ENCODE data around the gene SCN4A.

The SCN4A gene

DNA sequence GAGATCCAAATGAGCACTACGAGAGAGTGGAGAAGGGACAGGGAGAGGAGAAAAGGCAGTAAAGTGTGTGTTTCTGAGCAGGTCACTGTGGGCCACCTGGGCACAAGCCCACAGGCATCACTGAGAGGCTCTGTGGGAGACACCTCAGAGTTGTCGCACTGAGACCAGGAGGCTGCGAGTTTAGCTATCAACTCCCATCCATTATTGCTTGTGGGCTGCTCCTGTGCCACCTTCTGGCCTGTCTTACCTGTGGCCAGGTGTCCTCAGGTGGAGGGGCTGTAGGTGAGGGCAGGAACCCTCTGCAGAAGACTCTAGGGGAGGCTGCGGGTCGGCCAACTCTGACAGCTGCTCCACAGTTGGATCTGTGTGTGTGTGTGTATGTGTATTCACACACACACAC is 22.9 kb upstream of the SCN4A start:
- DNase-seq (ENCODE audit: low read depth): no peak
- H3K4me3 ChIP-seq (ENCODE audit: low read length): no peak overlapping the region
- TF ChIP-seq, protein P1, sequence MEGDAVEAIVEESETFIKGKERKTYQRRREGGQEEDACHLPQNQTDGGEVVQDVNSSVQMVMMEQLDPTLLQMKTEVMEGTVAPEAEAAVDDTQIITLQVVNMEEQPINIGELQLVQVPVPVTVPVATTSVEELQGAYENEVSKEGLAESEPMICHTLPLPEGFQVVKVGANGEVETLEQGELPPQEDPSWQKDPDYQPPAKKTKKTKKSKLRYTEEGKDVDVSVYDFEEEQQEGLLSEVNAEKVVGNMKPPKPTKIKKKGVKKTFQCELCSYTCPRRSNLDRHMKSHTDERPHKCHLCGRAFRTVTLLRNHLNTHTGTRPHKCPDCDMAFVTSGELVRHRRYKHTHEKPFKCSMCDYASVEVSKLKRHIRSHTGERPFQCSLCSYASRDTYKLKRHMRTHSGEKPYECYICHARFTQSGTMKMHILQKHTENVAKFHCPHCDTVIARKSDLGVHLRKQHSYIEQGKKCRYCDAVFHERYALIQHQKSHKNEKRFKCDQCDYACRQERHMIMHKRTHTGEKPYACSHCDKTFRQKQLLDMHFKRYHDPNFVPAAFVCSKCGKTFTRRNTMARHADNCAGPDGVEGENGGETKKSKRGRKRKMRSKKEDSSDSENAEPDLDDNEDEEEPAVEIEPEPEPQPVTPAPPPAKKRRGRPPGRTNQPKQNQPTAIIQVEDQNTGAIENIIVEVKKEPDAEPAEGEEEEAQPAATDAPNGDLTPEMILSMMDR (conservative IDR thresholded peaks at IDR 0.05; ENCODE audit: low read depth, low read length): no peak

DNA sequence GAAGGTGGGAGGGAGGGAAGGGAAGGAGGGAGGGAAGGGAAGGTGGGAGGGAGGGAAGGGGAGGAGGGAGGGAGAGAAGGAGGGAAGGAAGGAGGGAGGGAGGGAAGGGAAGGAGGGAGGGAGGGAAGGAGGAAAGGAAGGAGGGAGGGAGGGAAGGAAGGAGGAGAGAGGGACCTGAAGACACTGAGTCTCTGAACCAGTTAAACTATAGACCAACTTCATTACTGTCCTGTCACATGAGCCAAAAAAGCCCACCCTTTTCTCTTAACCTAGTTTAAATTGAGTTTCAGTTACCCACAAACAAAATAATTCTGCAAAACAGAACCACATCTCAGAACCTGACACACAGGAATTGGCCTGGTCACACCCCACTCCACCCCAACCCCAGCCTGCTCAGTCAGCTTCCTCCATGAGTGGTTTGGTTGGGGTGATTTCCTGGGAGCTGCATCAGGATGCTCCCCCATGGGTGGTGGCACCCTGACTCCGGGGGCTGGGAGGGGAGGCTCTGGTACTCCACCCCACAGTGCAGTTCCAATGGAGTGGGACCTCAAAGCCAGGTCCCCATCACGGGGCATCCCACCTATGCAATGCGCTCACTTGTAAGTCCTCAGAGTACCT is 20.8 kb upstream of the SCN4A start:
- no peak overlapping the region for H3K4me3 ChIP-seq (ENCODE audit: low read length)
- no peak for DNase-seq (ENCODE audit: low read depth)
- TF ChIP-seq, protein P1 (conservative IDR thresholded peaks at IDR 0.05; ENCODE audit: low read depth, low read length): no peak

DNA sequence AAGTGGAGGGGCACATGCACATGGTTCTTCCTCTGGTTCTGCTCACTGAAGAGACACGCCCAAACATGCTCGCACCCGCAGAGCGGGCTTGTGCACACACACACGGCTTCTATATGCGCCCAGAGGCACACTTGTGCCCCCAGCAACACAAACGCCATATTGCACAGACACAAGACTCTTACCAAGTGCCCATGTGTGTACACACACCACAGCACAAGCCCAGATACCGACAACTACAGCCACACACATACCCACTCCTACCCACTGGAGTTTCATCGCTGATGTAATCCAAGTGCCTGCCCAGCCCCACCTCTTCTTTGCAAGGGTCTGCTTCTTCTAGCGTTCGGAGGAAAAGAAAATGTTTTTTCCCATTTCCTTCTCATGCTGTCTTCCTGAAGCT is 18.9 kb upstream of the SCN4A start:
- TF ChIP-seq, protein P1 (conservative IDR thresholded peaks at IDR 0.05; ENCODE audit: low read depth, low read length): no peak
- DNase-seq (ENCODE audit: low read depth): no peak
- no peak overlapping the region for H3K4me3 ChIP-seq (ENCODE audit: low read length)

DNA sequence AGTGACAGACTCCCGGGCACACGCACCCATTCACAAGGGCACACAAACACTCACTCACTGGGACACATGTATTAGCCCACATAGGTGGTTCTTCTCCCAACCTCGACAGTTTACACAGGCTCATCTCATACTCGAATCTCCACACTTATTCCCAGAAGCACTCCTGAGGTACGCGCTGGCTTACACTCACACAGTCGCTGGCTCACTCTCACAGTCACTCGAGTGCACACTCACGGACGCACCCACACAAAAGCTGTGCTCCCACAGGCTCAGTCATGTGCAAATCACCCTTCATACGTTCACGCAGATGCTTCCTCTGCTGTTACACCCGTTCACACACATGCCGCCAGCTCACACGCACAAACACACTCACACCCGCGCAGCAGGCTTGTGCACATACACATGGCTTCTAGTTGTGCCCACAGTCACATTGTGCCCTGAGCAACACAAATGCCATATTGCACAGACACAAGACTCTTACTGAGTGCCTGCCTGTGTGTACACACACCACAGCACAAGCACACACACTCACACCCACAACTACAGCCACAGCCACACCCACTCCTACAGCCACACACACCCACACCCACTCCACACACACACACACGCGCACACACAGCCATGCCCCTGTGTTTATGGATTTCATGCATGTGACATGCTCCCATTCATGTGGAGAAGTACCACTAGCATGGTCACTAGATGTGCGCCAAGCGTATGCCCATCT is 17.1 kb upstream of the SCN4A start:
- DNase-seq (ENCODE audit: low read depth): no peak
- TF ChIP-seq, protein P1 (conservative IDR thresholded peaks at IDR 0.05; ENCODE audit: low read depth, low read length): no peak
- H3K4me3 ChIP-seq (ENCODE audit: low read length): no peak overlapping the region

DNA sequence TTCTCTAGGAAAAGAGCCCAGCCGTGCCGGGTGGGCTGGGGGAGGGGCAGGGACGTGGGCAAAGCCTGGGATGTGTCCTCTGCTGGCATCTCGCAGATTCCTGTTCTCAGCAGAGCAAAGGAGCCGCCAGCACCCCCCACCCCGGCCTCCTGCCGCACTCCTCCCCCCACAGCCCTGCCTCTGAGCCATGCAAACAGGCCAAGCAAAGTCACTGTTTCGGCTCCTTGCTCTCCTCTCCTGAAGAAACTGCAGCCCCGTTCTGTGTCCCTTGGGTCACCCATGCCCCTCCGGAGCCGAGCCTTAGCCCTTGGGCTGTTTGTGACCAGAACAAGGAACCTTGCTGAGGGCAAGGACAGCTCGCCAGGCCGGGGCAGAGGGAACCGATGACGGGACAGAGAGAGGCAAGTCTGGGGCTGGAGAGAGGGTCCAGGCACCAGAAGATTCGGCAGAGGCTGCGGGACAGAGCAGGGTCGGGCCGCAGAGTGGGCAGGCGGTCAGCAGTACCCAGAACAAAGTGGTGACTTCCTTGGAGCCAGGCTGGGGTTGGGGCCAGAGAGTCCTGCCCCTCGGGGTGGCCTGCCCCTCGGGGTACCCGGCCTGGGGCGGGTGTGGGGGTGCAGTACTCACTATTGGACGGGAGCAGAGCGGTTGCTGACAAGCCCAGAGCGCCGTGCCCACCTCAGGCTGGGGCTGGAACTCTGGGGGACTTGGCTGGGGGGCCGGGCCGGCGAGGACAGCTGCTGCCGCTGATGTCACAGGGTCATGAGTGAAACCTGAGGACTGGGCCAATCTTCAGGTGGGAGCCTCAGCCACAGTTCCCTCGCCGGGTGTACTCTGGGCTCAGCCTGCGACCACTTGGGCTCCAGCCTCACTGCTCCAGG is 16.3 kb upstream of the SCN4A start:
- no peak for DNase-seq (ENCODE audit: low read depth)
- no peak overlapping the region for H3K4me3 ChIP-seq (ENCODE audit: low read length)
- TF ChIP-seq, protein P1 (conservative IDR thresholded peaks at IDR 0.05; ENCODE audit: low read depth, low read length): no peak

DNA sequence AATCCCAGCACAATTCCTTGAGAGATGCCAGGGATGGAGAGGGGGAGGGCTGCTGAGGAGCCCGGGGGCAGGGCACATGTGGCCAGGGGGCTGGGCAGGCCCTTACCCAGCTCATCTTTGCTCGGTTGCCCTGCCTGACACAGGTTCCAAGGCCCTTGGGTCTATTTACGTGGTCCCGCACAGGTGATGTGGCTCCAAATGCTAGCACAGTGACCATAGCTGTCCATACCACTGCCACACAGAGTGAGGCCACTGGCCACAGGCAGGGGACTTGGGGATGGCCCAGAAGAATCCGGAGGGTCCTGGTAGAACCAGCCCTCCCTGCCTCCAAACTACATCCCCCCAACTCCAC is 15.4 kb upstream of the SCN4A start:
- DNase-seq (ENCODE audit: low read depth): no peak
- TF ChIP-seq, protein P1 (conservative IDR thresholded peaks at IDR 0.05; ENCODE audit: low read depth, low read length): no peak
- H3K4me3 ChIP-seq (ENCODE audit: low read length): no peak overlapping the region
